ENCODE data around the gene PPP2R2B. TPM values are rescaled to one million over a fixed set of nuclear protein-coding genes. Genes with fewer than 3 reads are reported as not detected.

Gene PPP2R2B
- total RNA-seq, 1 experiment from 2014 or later, result not detected

DNA sequence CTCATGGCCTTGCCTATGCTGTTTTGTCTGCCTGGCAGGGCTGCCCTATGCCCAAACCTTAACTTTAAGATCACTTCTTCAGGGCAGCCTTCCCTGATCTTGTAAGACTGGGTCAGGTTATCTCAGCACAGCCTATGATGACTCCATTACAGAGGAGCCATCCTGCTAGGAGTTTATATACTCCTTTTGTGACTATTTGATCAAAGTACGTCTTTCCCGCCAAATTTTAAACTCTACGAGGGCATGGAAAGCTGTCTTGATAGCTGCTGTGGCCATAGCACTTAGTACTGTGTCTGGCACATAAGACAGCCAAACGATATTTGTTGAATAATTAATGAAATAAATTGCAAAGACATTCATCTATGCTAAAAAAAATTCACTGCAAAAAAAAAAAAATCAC lies 60.6 kb downstream of the PPP2R2B start:
- intact Hi-C loops (cut with micrococcal nuclease; ENCODE audit: unreplicated experiment), result no loop called here
- no peak for TF ChIP-seq EZH2 (IDR thresholded peaks at IDR 0.05; ENCODE audit: borderline replicate concordance, low read depth, low read length, poor library complexity, severe bottlenecking)
- TF ChIP-seq, protein P1, sequence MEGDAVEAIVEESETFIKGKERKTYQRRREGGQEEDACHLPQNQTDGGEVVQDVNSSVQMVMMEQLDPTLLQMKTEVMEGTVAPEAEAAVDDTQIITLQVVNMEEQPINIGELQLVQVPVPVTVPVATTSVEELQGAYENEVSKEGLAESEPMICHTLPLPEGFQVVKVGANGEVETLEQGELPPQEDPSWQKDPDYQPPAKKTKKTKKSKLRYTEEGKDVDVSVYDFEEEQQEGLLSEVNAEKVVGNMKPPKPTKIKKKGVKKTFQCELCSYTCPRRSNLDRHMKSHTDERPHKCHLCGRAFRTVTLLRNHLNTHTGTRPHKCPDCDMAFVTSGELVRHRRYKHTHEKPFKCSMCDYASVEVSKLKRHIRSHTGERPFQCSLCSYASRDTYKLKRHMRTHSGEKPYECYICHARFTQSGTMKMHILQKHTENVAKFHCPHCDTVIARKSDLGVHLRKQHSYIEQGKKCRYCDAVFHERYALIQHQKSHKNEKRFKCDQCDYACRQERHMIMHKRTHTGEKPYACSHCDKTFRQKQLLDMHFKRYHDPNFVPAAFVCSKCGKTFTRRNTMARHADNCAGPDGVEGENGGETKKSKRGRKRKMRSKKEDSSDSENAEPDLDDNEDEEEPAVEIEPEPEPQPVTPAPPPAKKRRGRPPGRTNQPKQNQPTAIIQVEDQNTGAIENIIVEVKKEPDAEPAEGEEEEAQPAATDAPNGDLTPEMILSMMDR (conservative IDR thresholded peaks at IDR 0.05; ENCODE audit: low read depth, low read length), result no peak
- H3K36me3 ChIP-seq (ENCODE audit: insufficient read depth, low read length, poor library complexity, severe bottlenecking), result no peaks in the 10 kb centered on the region
- peaks cover 9% of the 10 kb centered on the region for H3K27me3 ChIP-seq (replicated peaks; ENCODE audit: insufficient read depth, low read depth, low read length, poor library complexity)
- POLR2A ChIA-PET (ENCODE audit: low non-redundant PET), result no interaction called here
- no TSS peak for BruUV-seq (replicated peaks)
- H3K9me3 ChIP-seq (ENCODE audit: low read depth, low read length, poor library complexity, severe bottlenecking), result no peaks in the 10 kb centered on the region
- H3K4me3 ChIP-seq (ENCODE audit: low read depth, low read length, poor library complexity, severe bottlenecking), result no peak overlapping the region
- no peak for DNase-seq (ENCODE audit: low spot score)
- no peaks in the 10 kb centered on the region for H3K4me1 ChIP-seq (ENCODE audit: insufficient read depth, low read length, poor library complexity, severe bottlenecking)
- no peak overlapping the region for H3K27ac ChIP-seq (ENCODE audit: low read depth, low read length, poor library complexity, severe bottlenecking)
- CTCF ChIA-PET, result no interaction called here

DNA sequence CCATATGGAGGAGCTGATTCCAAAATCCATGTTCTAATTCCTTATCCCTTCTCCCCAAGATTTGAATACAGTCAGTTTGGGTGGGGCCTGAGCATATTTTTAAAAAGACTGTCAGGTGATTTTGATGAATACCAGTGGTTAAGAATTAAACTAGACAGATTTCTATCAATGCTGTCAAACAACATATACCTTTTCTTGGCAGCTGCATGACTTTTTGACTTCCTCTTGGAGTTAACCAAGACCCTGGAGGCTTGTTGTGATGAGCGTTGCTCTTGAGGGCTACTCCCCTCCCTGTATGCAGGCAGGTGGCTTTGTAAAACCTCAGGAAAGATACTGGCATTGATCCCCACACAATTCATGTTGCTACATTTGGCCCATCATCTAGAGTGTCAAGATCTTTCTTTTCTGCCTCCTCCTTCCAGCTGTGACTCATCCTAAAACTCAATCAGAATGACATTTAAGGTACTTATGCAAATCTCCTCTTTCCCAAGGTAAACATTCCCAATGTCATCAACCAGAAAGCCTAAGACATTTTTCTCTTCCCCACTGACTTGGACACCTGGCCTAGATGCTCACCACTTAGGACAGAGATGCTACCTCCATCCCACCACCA lies 61.7 kb downstream of the PPP2R2B start:
- H3K27ac ChIP-seq (ENCODE audit: low read depth, low read length, poor library complexity, severe bottlenecking), result no peak overlapping the region
- ChIA-PET CTCF (no interaction called here), POLR2A (ENCODE audit: low non-redundant PET) (no interaction called here)
- no peak for TF ChIP-seq EZH2 (IDR thresholded peaks at IDR 0.05; ENCODE audit: borderline replicate concordance, low read depth, low read length, poor library complexity, severe bottlenecking)
- TF ChIP-seq, protein P1 (conservative IDR thresholded peaks at IDR 0.05; ENCODE audit: low read depth, low read length), result no peak
- H3K4me1 ChIP-seq (ENCODE audit: insufficient read depth, low read length, poor library complexity, severe bottlenecking), result no peaks in the 10 kb centered on the region
- no peaks in the 10 kb centered on the region for H3K36me3 ChIP-seq (ENCODE audit: insufficient read depth, low read length, poor library complexity, severe bottlenecking)
- no peak overlapping the region for H3K4me3 ChIP-seq (ENCODE audit: low read depth, low read length, poor library complexity, severe bottlenecking)
- no TSS peak for BruUV-seq (replicated peaks)
- peaks cover 4% of the 10 kb centered on the region for H3K27me3 ChIP-seq (replicated peaks; ENCODE audit: insufficient read depth, low read depth, low read length, poor library complexity)
- intact Hi-C loops (cut with micrococcal nuclease; ENCODE audit: unreplicated experiment), result no loop called here
- DNase-seq (ENCODE audit: low spot score), result no peak
- no peaks in the 10 kb centered on the region for H3K9me3 ChIP-seq (ENCODE audit: low read depth, low read length, poor library complexity, severe bottlenecking)

DNA sequence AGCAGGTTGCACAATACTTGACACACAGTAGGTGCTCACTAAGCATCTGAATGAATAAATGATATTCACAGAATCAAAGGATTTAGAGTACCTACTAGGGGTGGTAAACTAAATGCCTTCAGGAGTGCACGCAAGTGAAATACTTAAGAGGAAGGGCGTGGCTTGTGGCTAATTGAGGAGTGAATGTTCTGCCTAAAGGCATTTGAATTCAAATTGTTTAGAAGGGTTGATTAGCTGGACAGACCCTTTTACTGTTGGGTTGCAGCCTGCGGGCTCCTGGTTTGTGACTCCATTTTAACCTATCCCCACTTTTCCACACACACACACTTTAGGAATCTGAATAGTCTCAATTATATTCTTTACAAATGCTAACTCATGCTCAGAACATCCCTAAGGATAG lies 63.1 kb downstream of the PPP2R2B start:
- intact Hi-C loops (cut with micrococcal nuclease; ENCODE audit: unreplicated experiment), result no loop called here
- Histone ChIP-seq H3K9me3 (ENCODE audit: low read depth, low read length, poor library complexity, severe bottlenecking) (no peaks in the 10 kb centered on the region), H3K27me3 (replicated peaks; ENCODE audit: insufficient read depth, low read depth, low read length, poor library complexity) (peaks cover 4% of the 10 kb centered on the region), H3K36me3 (ENCODE audit: insufficient read depth, low read length, poor library complexity, severe bottlenecking) (no peaks in the 10 kb centered on the region), H3K4me3 (ENCODE audit: low read depth, low read length, poor library complexity, severe bottlenecking) (no peak overlapping the region), H3K4me1 (ENCODE audit: insufficient read depth, low read length, poor library complexity, severe bottlenecking) (no peaks in the 10 kb centered on the region), H3K27ac (ENCODE audit: low read depth, low read length, poor library complexity, severe bottlenecking) (no peak overlapping the region)
- DNase-seq (ENCODE audit: low spot score), result no peak
- ChIA-PET CTCF (no interaction called here), POLR2A (ENCODE audit: low non-redundant PET) (no interaction called here)
- TF ChIP-seq, protein P1 (conservative IDR thresholded peaks at IDR 0.05; ENCODE audit: low read depth, low read length), result no peak
- no peak for TF ChIP-seq EZH2 (IDR thresholded peaks at IDR 0.05; ENCODE audit: borderline replicate concordance, low read depth, low read length, poor library complexity, severe bottlenecking)
- BruUV-seq (replicated peaks), result no TSS peak
